UCSD-AML1 (cell line): Measurements from ENCODE around the gene WDFY4.
A peak's percentile ranks its signal among the peaks of the same experiment; 100 is the strongest.

Experiments
- DNase-seq: peaks from one replicate; lab custom pipeline; 2025; ENCODE audit not compliant: unreplicated experiment; lab: John Stamatoyannopoulos, UW

The WDFY4 gene

GRCh38 chr10:49007129-49007528 is 322.5 kb downstream of the WDFY4 start:
- no peak for DNase-seq

- no peak for DNase-seq
These were observed 323.4 kb downstream of the WDFY4 start for GRCh38 chr10:49008091-49008490.

- DNase-seq = no peak
These were observed 324.0 kb downstream of the WDFY4 start for GRCh38 chr10:49008505-49009198.

GRCh38 chr10:49009199-49009979 is 324.7 kb downstream of the WDFY4 start:
- no peak for DNase-seq

- DNase-seq = peak; percentile 22
These were observed 325.6 kb downstream of the WDFY4 start for GRCh38 chr10:49010295-49010694.

GRCh38 chr10:49010865-49011264 is 326.2 kb downstream of the WDFY4 start:
- DNase-seq = no peak

- DNase-seq = no peak
These were observed 327.1 kb downstream of the WDFY4 start for GRCh38 chr10:49011756-49012155.

GRCh38 chr10:49012603-49013002 is 327.9 kb downstream of the WDFY4 start:
- DNase-seq = no peak

GRCh38 chr10:49015700-49016099 is 331.0 kb downstream of the WDFY4 start:
- no peak for DNase-seq

GRCh38 chr10:49021685-49022084 is 337.0 kb downstream of the WDFY4 start:
- no peak for DNase-seq

- no peak for DNase-seq
These were observed 338.4 kb downstream of the WDFY4 start for GRCh38 chr10:49023071-49023470.

- no peak for DNase-seq
These were observed 339.1 kb downstream of the WDFY4 start for GRCh38 chr10:49023752-49024151.

GRCh38 chr10:49024484-49024883 is 339.8 kb downstream of the WDFY4 start:
- DNase-seq = no peak

- DNase-seq = no peak
These were observed 340.8 kb downstream of the WDFY4 start for GRCh38 chr10:49025347-49025983.

GRCh38 chr10:49028639-49029038 is 344.0 kb downstream of the WDFY4 start:
- DNase-seq = no peak

- no peak for DNase-seq
These were observed 345.0 kb downstream of the WDFY4 start for GRCh38 chr10:49029666-49030065.
